ENCODE data around the gene KIAA1614.

The KIAA1614 gene

GRCh38 chr1:180937624-180938225, 25.0 kb downstream of the KIAA1614 start:
- no peak for DNase-seq (ENCODE audit: extremely low spot score)
- ChIA-PET CTCF (interaction anchor here (1.5 kb wide), 1 partner anchor 9 kb away, joined by 5 read pairs; no protein-coding TSS in a partner anchor), POLR2A (no interaction called here)
- no peak for TF ChIP-seq CTCF (IDR thresholded peaks at IDR 0.05; ENCODE audit: control extremely low read depth, extremely low read depth, low read depth, missing control alignments)

GRCh38 chr1:180939073-180939710, 26.5 kb downstream of the KIAA1614 start:
- CTCF ChIA-PET: interaction anchor here (0.7 to 1.9 kb wide), 6 partner anchors 8 to 76 kb away, joined by 3 to 13 read pairs (median 5); no protein-coding TSS in a partner anchor
- DNase-seq (ENCODE audit: extremely low spot score): no peak
- POLR2A ChIA-PET: no interaction called here
- TF ChIP-seq CTCF (IDR thresholded peaks at IDR 0.05; ENCODE audit: control extremely low read depth, extremely low read depth, low read depth, missing control alignments): no peak

GRCh38 chr1:180939711-180940103, 27.0 kb downstream of the KIAA1614 start:
- ChIA-PET CTCF (interaction anchor here (0.7 to 1.9 kb wide), 5 partner anchors 9 to 76 kb away, joined by 3 to 13 read pairs (median 5); no protein-coding TSS in a partner anchor), POLR2A (no interaction called here)
- TF ChIP-seq CTCF (IDR thresholded peaks at IDR 0.05; ENCODE audit: control extremely low read depth, extremely low read depth, low read depth, missing control alignments): no peak
- DNase-seq (ENCODE audit: extremely low spot score): no peak

GRCh38 chr1:180940445-180940844, 27.7 kb downstream of the KIAA1614 start:
- ChIA-PET POLR2A (interaction anchor here (0.6 kb wide), 1 partner anchor 159 kb away, joined by 3 read pairs; no protein-coding TSS in a partner anchor), CTCF (interaction anchor here (1.1 to 1.9 kb wide), 3 partner anchors 12 to 20 kb away, joined by 5 to 13 read pairs (median 5); no protein-coding TSS in a partner anchor)
- DNase-seq (ENCODE audit: extremely low spot score): no peak
- no peak for TF ChIP-seq CTCF (IDR thresholded peaks at IDR 0.05; ENCODE audit: control extremely low read depth, extremely low read depth, low read depth, missing control alignments)

- no peak for TF ChIP-seq CTCF (IDR thresholded peaks at IDR 0.05; ENCODE audit: control extremely low read depth, extremely low read depth, low read depth, missing control alignments)
- POLR2A ChIA-PET: no interaction called here
- CTCF ChIA-PET: interaction anchor here (0.9 kb wide), 1 partner anchor 201 kb away, joined by 3 read pairs; no protein-coding TSS in a partner anchor
- no peak for DNase-seq (ENCODE audit: extremely low spot score)
Measured at GRCh38 chr1:180941518-180942275, 29.0 kb downstream of the KIAA1614 start.

GRCh38 chr1:180945151-180945550, 32.5 kb downstream of the KIAA1614 start:
- TF ChIP-seq CTCF (IDR thresholded peaks at IDR 0.05; ENCODE audit: control extremely low read depth, extremely low read depth, low read depth, missing control alignments): no peak
- CTCF ChIA-PET: interaction anchor here (1.0 to 2.2 kb wide), 2 partner anchors 11 to 18 kb away, joined by 3 to 6 read pairs; no protein-coding TSS in a partner anchor
- DNase-seq (ENCODE audit: extremely low spot score): no peak
- POLR2A ChIA-PET: no interaction called here
